ENCODE measurements around the gene ARRDC1.

Gene ARRDC1

GRCh38 chr9:137638680-137639079 lies 33.2 kb downstream of the ARRDC1 start:
- H3K4me1 Mint-ChIP-seq, result no peaks in the 10 kb centered on the region
- no peak for TF ChIP-seq CTCF (IDR thresholded peaks at IDR 0.05; ENCODE audit: unreplicated experiment in 3 of 3)
- H3K27ac Mint-ChIP-seq, result no peak overlapping the region
- peaks cover 24% of the 10 kb centered on the region for H3K36me3 Mint-ChIP-seq (ENCODE audit: low read depth)
- H3K27me3 Mint-ChIP-seq (ENCODE audit: low read depth), result no peaks in the 10 kb centered on the region
- H3K9me3 Mint-ChIP-seq, result no peaks in the 10 kb centered on the region
- H3K4me3 Mint-ChIP-seq, result no peak overlapping the region

- Mint-ChIP-seq H3K4me3 (no peak overlapping the region), H3K27ac (no peak overlapping the region), H3K4me1 (no peaks in the 10 kb centered on the region), H3K27me3 (ENCODE audit: low read depth) (no peaks in the 10 kb centered on the region), H3K36me3 (ENCODE audit: low read depth) (peaks cover 28% of the 10 kb centered on the region), H3K9me3 (no peaks in the 10 kb centered on the region)
- TF ChIP-seq CTCF (IDR thresholded peaks at IDR 0.05; ENCODE audit: unreplicated experiment in 3 of 3), result no peak
Observed at GRCh38 chr9:137639303-137640051, 34.0 kb downstream of the ARRDC1 start.

- no peak for TF ChIP-seq CTCF (IDR thresholded peaks at IDR 0.05; ENCODE audit: unreplicated experiment in 3 of 3)
- Mint-ChIP-seq H3K27ac (no peak overlapping the region), H3K9me3 (no peaks in the 10 kb centered on the region), H3K4me1 (peaks cover 5% of the 10 kb centered on the region), H3K4me3 (no peak overlapping the region), H3K36me3 (ENCODE audit: low read depth) (peaks cover 33% of the 10 kb centered on the region), H3K27me3 (ENCODE audit: low read depth) (no peaks in the 10 kb centered on the region)
Observed at GRCh38 chr9:137640862-137641261, 35.4 kb downstream of the ARRDC1 start.

- TF ChIP-seq CTCF (IDR thresholded peaks at IDR 0.05; ENCODE audit: unreplicated experiment in 3 of 3), result no peak
- Mint-ChIP-seq H3K9me3 (no peaks in the 10 kb centered on the region), H3K36me3 (ENCODE audit: low read depth) (peaks cover 40% of the 10 kb centered on the region), H3K27me3 (ENCODE audit: low read depth) (no peaks in the 10 kb centered on the region), H3K4me3 (no peak overlapping the region), H3K27ac (no peak overlapping the region), H3K4me1 (peaks cover 5% of the 10 kb centered on the region)
Observed at GRCh38 chr9:137642118-137642601, 36.7 kb downstream of the ARRDC1 start.

GRCh38 chr9:137642892-137643291 lies 37.4 kb downstream of the ARRDC1 start:
- Mint-ChIP-seq H3K4me3 (no peak overlapping the region), H3K36me3 (ENCODE audit: low read depth) (peaks cover 43% of the 10 kb centered on the region), H3K4me1 (peaks cover 5% of the 10 kb centered on the region), H3K27me3 (ENCODE audit: low read depth) (no peaks in the 10 kb centered on the region), H3K9me3 (no peaks in the 10 kb centered on the region), H3K27ac (no peak overlapping the region)
- TF ChIP-seq CTCF (IDR thresholded peaks at IDR 0.05; ENCODE audit: unreplicated experiment in 3 of 3), result no peak

GRCh38 chr9:137643921-137644320 lies 38.4 kb downstream of the ARRDC1 start:
- Mint-ChIP-seq H3K36me3 (ENCODE audit: low read depth) (peaks cover 49% of the 10 kb centered on the region), H3K9me3 (no peaks in the 10 kb centered on the region), H3K27ac (no peak overlapping the region), H3K4me3 (no peak overlapping the region), H3K4me1 (peaks cover 5% of the 10 kb centered on the region), H3K27me3 (ENCODE audit: low read depth) (no peaks in the 10 kb centered on the region)
- no peak for TF ChIP-seq CTCF (IDR thresholded peaks at IDR 0.05; ENCODE audit: unreplicated experiment in 3 of 3)
